GM19025 (cell line): ENCODE data around the gene ANKRD39.

Experiments
- ATAC-seq: cut with Tn5 transposase; IDR thresholded peaks from one replicate; pipeline ENCODE4 v1.9.1; 2021; ENCODE audit warnings: mild to moderate bottlenecking, low read depth, moderate library complexity; ENCODE audit not compliant: unreplicated experiment

ANKRD39 gene

GRCh38 chr2:96860065-96861029 is 2.5 kb upstream of the ANKRD39 start:
- no peak for ATAC-seq

DNA sequence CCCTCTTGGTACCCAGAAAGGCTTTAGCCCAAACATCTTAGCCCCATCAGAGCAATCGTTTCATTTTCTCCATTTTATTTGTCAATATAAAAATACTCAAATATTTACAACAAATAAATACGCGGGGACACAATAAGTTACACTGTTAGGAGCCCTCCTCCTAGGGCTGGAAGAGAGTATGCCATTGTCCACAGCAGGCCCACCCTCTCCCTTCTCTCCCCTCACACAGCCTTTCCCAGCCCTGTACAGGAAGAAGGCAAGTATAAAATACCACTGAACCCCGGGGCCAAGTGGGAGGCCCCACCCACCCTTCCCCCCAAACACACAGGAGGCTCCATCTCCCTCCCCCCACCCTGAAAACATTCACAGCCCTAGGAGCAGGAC is 1.9 kb upstream of the ANKRD39 start:
- ATAC-seq = no peak

DNA sequence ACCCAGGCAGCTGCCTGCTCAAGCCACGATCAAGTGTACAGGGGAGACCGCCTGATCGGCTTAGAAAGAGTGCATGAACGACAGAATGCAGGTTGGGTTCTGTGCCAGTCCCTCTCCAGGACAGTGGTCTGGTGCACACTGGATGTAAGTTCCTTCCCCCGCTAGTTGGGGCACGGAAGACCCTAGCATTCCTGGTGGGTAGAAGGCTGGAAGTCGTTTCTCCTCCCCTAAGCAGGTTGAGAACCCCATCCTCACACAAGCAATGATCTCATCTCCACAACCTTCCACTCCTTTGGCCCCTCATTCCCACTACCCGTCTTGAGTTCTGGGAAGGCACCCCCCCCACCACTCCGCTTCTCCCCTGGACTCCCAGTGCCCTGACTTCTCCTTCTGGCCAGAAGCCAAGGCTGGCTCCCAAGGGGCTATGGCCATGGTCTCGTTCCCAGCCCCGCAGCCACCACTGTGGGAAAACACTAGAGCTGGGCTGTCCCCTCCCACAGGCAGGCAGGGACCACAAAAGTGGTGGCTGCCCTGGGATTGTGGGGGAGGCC is 1.4 kb upstream of the ANKRD39 start:
- ATAC-seq = no peak

DNA sequence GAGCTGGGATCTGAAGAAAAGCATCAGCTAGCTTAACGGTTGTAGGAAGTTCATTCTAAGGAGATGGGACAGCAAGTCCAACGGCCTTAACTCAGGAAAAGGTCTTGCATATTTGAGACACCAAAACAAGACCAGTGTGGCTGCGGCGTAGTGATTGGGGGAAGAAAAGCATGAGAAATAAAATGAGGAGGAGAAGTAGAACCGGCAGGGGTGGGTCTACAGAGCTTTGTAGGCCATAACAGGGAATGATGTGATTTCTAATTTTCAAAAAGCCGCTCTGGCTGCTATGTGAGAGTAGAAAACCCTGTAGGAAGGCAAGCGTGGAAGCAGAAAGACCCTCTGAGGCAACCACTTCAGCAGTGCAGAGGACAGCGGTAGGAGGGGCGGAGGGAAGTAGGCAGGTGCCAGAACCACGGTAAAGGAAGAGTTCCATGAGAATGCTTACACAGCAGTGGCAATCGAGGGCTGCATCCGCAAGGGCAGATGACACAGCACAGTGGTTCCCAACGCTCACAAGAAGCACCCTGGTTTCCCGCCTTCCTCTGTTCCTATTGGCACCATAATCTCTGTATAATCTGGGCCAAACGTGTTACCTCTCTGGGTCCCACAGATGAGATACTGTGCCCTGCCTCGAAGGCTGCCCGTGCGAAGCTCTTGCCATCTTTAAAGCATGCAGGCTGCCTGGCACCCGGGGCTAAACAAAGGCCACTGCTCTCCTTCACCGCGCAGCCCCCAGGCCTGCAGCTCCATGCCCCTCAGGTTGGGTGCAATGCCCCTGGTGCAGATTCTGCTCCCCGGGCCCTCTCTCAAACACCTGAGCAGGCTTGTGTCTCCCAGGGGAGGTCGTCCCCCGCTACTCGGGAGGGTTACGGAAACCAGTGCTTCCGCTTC is 795 bp downstream of the ANKRD39 start:
- ATAC-seq = no peak

- no peak for ATAC-seq
These were observed 4.5 kb downstream of the ANKRD39 start for GRCh38 chr2:96853321-96853720.

- ATAC-seq = no peak
These were observed 5.1 kb downstream of the ANKRD39 start for GRCh38 chr2:96852667-96853066.

GRCh38 chr2:96848264-96848663 is 9.6 kb downstream of the ANKRD39 start:
- no peak for ATAC-seq

- no peak for ATAC-seq
These were observed 10.2 kb downstream of the ANKRD39 start for GRCh38 chr2:96847586-96847985.

DNA sequence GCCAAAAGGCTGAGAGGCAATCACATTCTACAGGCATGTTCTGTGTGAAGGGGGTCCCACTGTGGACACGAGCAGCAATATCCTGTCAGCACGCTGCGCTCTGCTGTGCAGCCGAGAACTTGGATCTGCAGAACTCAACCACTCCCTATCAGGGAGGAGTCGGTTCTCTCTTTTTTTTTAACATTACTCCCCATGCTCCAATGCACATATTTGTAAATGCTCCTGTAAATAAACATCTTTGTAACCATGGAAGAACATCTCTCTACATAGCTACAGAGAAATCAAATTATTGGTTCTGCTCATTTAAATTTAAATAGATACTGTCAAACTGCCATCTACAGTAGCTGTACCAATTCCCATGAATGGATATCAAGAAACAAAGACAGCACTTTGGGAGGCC is 11.0 kb downstream of the ANKRD39 start:
- no peak for ATAC-seq

DNA sequence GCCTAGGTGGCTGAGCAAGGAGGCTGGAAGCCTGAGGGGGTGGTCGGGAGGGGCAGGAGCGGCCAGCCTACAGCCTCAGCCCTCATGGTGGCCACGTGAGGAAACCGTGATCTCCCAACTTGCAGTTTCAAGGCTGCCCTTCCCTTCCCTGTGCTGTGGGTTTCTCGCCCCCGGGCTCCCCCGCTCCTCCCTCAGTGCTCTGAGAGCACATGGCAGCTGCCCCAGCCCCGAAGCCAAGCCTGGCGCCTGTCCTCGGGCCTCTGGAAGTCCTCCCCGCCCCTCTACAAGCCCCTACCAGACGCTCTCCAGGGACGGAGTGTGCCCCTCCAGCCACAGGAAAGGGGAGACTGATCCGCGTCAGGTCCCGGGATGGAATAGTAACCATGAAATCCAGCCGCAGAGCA is 13.4 kb downstream of the ANKRD39 start:
- no peak for ATAC-seq

DNA sequence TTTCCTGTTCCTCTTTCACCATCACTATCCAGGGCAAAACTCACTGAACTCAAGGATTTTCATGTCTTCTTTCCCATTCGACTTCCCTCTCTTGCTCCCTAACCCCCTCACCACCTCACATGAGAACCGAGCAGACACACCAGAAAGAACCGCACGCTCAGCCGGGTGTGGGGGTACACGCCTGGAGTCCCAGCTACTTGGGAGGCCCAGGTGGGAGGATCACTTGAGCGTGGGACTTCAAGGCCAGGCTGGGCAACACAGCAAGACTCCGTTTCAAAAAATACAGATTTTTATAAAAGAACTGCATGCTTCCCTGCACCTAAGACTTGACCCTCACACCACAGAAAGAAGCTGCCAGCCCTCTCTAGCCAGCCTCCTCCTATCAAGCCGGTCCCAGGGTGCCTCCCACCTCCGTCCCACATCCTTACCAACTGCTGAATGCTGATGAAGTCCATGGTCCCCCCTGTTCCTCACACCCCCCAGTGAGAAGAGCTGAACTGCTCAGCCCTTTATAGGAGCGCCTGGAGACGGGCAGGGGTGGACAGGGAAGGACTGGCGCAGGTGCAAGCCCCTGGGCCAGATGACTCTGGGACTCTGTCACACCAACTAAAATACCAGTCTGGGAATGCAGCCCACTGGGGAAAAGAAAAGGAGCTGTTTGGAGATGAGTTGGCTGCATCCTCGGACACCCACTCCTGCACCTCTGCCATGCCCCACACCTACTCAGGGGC is 14.1 kb downstream of the ANKRD39 start, which contains the start of gene ANKRD23:
Gene ANKRD23 (minus strand): TSS at position 484 of the 731 bp plus-strand sequence. CDS start 29 bp downstream, at position 455.
- ATAC-seq = no peak

DNA sequence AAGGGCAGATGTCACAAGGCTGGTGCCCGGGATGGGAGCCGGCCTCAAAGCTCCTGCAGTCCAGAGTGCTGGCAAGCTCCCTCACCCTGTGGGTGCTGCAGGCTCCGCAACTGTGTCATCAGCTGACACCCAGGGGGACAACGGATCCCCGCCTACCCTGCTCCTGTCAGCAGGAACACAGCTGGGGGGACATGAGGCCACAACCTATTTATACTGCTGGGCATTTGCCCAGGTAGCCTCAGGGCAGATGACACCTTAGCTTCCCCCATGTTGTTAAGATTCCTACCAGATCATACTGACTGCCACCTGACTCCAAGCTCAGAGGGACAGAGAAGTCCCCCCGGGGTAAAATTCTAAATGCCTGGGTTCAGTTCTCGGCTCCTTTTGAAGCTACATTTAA is 15.2 kb downstream of the ANKRD39 start:
- ATAC-seq = no peak

- no peak for ATAC-seq
These were observed 15.9 kb downstream of the ANKRD39 start for GRCh38 chr2:96841701-96842495.

DNA sequence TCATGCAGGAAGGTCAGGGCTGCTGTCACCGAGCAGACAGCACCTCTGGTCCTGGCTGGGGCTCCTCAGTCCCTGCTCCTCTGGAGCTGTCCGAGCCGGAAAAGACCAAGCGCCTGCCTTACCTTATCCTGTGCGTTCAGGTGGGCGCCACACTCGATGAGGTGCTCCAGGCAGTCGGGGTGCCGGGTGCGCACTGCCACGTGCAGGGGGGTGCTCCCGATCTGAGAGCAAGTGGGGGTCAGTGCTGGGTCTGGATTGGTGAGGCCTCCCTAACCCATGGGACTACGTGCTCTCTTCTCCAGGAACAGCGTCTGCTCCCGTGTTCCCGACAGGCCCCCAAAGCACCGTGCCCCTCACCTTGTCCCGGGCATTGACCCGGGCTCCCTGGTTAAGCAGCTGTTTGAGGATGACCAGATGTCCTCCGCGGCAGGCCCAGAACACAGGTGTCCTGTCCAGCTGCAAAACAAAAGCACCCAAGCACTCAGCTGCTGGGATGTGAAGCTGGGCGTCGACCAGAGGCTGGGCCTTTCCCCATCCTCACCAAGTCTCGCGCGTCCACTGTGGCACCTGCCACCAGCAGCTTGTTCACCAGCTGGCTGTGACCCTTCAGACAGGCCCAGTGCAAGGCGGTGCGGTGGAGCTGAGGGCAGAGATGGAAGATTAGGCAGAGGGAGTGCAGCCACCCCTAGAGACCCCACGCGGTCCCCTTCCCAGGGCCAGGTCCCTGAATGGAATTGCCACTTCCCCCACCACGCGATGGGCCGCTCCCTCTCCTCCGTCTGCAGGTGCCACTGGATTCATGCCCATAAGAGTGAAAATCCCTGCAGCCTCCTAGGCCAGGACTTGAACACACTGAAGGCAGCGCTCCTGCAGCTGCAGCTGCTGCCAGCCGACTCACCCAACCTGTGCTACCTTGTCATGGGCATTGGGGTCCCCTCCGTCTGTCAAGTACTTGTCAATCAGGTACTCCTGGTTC is 17.7 kb downstream of the ANKRD39 start:
- ATAC-seq = no peak

- ATAC-seq = peak; percentile 79
These were observed 18.4 kb downstream of the ANKRD39 start for GRCh38 chr2:96839293-96839874.

- ATAC-seq = no peak
These were observed 19.2 kb downstream of the ANKRD39 start for GRCh38 chr2:96838345-96839292.

- ATAC-seq = no peak
These were observed 20.2 kb downstream of the ANKRD39 start for GRCh38 chr2:96837575-96837974.
